WTC11 (cell line): ENCODE data around the gene CCT3.

Experiments
- MAX ChIP-seq: sonication (generic); formaldehyde crosslinking; IDR thresholded peaks from 2 replicates; pipeline ENCODE4 v1.8.0; 2022; ENCODE audit warnings: mild to moderate bottlenecking, missing genetic modification reagents
- SMAD4 ChIP-seq: sonication (generic); formaldehyde crosslinking; IDR thresholded peaks from 2 replicates; pipeline ENCODE4 v1.8.0; 2022; ENCODE audit warnings: mild to moderate bottlenecking, missing genetic modification reagents
- STAT6 ChIP-seq: sonication (generic); formaldehyde crosslinking; conservative IDR thresholded peaks from 2 replicates; pipeline ENCODE4 v1.8.1; 2023; ENCODE audit warnings: mild to moderate bottlenecking, low read depth, missing genetic modification reagents, moderate library complexity
- USF2 ChIP-seq: sonication (generic); formaldehyde crosslinking; IDR thresholded peaks from 2 replicates; pipeline ENCODE4 v1.8.1; 2023; ENCODE audit warnings: mild to moderate bottlenecking, missing genetic modification reagents, moderate library complexity
- TF ChIP-seq, protein P1 (sequence below): fragments of 200-600 bp; IDR thresholded peaks from 2 replicates; pipeline ENCODE4 v1.8.0; 2022; ENCODE audit warnings: antibody characterized with exemption
- TF ChIP-seq, protein P2 (sequence below): sonication (generic); formaldehyde crosslinking; IDR thresholded peaks from 2 replicates; pipeline ENCODE4 v1.8.1; 2022; ENCODE audit warnings: low read depth, missing genetic modification reagents, borderline replicate concordance

DNA sequence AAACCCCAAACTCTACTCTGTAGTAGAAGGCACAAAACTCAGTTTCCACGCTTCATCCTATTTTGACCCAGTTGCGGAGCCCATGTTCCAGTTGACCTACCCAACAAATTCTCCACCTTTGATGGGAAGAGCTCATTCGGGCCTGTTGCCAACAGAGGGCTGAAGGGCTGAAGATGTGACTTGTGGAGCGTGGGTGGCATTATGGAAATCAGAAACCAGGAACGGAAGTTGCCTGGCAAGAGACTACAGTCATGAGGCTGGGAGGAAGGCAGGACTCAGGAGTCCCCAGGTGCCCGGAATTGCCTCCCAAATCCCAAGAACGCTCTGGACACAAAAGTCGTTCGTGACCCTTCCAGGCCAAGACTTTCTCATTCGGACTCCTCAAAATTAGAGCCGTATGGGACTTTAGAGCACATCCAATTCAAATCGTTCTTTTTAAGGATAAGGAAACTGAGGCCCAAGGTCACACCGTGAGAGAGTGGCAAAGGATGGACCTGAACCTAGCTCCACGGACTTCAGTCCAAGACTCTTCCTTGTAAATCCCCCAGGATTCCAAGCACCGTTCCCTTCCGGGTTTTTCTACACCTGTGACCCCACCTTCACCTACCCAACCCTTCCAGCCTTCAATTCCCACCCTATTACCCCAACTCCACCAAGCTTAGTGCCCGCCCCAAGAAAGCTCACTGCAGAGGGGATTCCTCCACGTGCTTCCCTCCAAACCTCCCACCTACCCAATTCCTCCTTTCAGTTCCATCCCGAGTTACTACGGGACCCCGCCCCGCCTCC lies 56.2 kb downstream of the CCT3 start:
- TF ChIP-seq USF2 = no peak
- TF ChIP-seq, protein P1, sequence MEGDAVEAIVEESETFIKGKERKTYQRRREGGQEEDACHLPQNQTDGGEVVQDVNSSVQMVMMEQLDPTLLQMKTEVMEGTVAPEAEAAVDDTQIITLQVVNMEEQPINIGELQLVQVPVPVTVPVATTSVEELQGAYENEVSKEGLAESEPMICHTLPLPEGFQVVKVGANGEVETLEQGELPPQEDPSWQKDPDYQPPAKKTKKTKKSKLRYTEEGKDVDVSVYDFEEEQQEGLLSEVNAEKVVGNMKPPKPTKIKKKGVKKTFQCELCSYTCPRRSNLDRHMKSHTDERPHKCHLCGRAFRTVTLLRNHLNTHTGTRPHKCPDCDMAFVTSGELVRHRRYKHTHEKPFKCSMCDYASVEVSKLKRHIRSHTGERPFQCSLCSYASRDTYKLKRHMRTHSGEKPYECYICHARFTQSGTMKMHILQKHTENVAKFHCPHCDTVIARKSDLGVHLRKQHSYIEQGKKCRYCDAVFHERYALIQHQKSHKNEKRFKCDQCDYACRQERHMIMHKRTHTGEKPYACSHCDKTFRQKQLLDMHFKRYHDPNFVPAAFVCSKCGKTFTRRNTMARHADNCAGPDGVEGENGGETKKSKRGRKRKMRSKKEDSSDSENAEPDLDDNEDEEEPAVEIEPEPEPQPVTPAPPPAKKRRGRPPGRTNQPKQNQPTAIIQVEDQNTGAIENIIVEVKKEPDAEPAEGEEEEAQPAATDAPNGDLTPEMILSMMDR = no peak
- TF ChIP-seq SMAD4 = no peak
- TF ChIP-seq, protein P2, sequence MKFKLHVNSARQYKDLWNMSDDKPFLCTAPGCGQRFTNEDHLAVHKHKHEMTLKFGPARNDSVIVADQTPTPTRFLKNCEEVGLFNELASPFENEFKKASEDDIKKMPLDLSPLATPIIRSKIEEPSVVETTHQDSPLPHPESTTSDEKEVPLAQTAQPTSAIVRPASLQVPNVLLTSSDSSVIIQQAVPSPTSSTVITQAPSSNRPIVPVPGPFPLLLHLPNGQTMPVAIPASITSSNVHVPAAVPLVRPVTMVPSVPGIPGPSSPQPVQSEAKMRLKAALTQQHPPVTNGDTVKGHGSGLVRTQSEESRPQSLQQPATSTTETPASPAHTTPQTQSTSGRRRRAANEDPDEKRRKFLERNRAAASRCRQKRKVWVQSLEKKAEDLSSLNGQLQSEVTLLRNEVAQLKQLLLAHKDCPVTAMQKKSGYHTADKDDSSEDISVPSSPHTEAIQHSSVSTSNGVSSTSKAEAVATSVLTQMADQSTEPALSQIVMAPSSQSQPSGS = no peak
- TF ChIP-seq MAX (CRISPR knock-in tag) = no peak
- no peak for TF ChIP-seq STAT6 (CRISPR knock-in tag)
